ENCODE results near the gene B4GALT2. TPM values are rescaled to one million over a fixed set of nuclear protein-coding genes. Genes with fewer than 3 reads are reported as not detected.

B4GALT2 gene
- total RNA-seq, 6 experiments from 2014 or later: 87.8 to 107 (median 98.8) TPM

DNA sequence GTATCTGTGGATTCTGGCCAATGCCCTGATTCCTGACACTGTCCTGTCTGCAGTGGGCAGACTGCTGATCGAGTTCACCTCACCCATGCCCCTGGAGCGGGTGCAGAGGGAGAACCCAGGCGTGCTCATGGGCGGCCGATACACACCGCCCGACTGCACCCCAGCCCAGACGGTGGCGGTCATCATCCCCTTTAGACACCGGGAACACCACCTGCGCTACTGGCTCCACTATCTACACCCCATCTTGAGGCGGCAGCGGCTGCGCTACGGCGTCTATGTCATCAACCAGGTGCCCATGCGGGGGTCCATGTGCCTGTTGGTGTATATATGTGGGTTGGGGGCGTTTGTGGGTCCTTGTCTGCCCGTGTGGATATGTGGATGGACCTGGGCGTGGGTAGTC is 2.6 kb downstream of the B4GALT2 start:
- DNase-seq: no peak
- TF ChIP-seq, protein P1, sequence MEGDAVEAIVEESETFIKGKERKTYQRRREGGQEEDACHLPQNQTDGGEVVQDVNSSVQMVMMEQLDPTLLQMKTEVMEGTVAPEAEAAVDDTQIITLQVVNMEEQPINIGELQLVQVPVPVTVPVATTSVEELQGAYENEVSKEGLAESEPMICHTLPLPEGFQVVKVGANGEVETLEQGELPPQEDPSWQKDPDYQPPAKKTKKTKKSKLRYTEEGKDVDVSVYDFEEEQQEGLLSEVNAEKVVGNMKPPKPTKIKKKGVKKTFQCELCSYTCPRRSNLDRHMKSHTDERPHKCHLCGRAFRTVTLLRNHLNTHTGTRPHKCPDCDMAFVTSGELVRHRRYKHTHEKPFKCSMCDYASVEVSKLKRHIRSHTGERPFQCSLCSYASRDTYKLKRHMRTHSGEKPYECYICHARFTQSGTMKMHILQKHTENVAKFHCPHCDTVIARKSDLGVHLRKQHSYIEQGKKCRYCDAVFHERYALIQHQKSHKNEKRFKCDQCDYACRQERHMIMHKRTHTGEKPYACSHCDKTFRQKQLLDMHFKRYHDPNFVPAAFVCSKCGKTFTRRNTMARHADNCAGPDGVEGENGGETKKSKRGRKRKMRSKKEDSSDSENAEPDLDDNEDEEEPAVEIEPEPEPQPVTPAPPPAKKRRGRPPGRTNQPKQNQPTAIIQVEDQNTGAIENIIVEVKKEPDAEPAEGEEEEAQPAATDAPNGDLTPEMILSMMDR (IDR thresholded peaks at IDR 0.05): no peak
- Mint-ChIP-seq H3K4me1 (ENCODE audit: low read depth) (peaks cover 57% of the 10 kb centered on the region), H3K27ac (no peak overlapping the region), H3K9me3 (no peaks in the 10 kb centered on the region), H3K4me3 (no peak overlapping the region), H3K27me3 (ENCODE audit: insufficient read depth) (peaks cover 6% of the 10 kb centered on the region), H3K36me3 (ENCODE audit: low read depth) (peaks cover 48% of the 10 kb centered on the region)

DNA sequence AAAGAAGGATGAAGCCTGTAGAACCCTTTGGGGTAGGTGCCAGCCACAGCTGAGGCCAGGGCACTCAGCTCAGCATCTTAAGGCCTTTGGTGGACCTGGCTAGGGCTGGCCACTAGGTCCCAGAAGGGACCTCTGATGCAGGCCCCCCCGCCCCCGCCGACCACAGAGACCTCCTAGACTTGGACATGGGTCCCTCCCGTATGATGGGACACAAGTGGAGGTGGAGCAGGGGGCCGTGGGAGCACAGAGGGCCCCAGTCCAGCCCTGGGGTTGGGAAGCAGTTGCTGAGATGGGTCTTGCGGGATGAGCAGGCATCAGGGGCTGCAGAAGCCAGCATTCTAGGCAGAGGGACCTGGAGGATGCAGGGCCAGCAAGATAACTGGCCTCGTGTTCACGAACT is 3.2 kb downstream of the B4GALT2 start:
- Mint-ChIP-seq H3K9me3 (no peaks in the 10 kb centered on the region), H3K36me3 (ENCODE audit: low read depth) (peaks cover 42% of the 10 kb centered on the region), H3K4me1 (ENCODE audit: low read depth) (peaks cover 57% of the 10 kb centered on the region), H3K27ac (no peak overlapping the region), H3K27me3 (ENCODE audit: insufficient read depth) (peaks cover 6% of the 10 kb centered on the region), H3K4me3 (no peak overlapping the region)
- TF ChIP-seq, protein P1 (IDR thresholded peaks at IDR 0.05): no peak
- DNase-seq: no peak

DNA sequence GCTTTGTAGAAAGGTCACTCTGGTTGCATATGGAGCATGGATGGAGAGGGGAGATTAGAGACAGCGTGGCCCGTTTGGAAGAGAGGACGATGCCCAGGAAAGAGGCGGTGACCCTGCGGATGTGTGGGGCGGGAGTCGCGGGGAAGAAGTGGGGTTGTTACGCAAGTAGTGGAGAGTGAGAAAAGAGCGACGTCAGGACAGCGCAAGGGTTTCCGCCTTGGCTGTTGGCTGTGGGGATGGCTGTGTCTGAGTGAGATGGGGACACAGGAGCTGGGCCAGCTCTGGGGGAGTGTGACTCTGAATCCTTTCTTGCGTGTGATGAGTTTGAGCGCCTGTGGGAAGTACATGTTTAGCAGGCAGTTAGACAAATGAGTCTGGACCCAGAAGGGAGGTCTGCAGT is 3.8 kb downstream of the B4GALT2 start:
- H3K4me1 Mint-ChIP-seq (ENCODE audit: low read depth): peaks cover 55% of the 10 kb centered on the region
- TF ChIP-seq, protein P1 (IDR thresholded peaks at IDR 0.05): no peak
- no peaks in the 10 kb centered on the region for H3K9me3 Mint-ChIP-seq
- H3K4me3 Mint-ChIP-seq: no peak overlapping the region
- no peak overlapping the region for H3K27ac Mint-ChIP-seq
- no peak for DNase-seq
- peaks cover 6% of the 10 kb centered on the region for H3K27me3 Mint-ChIP-seq (ENCODE audit: insufficient read depth)
- peaks cover 36% of the 10 kb centered on the region for H3K36me3 Mint-ChIP-seq (ENCODE audit: low read depth)

DNA sequence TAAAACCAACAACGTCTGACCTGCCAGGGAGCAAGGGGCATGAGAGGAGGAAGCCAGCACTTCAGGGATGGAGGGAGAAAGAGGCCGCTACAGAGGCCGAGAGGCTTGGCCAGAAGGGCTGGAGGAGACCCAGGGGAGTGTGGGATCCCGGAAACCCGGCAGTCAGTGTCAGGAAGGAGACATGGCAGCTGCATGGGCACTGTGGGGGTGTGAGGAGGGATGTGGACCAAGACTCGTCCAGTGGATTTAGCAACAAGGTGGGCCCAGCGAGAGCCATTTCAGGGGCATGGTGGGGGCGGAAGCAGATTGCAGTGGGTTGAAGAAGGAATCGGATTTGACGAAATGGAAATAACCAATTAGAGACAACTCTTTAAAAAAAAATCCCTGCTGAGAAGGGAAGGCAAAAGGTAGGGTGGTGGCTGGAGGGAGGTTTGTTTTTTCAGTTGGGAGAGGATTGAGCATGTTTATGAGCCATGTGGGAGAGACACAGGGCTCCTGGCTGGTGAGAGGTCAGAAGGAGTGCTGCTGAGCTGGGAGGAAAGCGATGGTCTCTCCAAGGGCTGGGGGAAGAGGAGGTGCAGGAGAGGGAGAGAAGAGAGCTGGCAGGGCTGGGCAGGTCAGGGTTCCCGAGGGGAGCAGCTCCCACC is 4.4 kb downstream of the B4GALT2 start:
- TF ChIP-seq, protein P1 (IDR thresholded peaks at IDR 0.05): no peak
- peaks cover 49% of the 10 kb centered on the region for H3K4me1 Mint-ChIP-seq (ENCODE audit: low read depth)
- H3K36me3 Mint-ChIP-seq (ENCODE audit: low read depth): peaks cover 30% of the 10 kb centered on the region
- H3K27ac Mint-ChIP-seq: no peak overlapping the region
- H3K4me3 Mint-ChIP-seq: no peak overlapping the region
- H3K27me3 Mint-ChIP-seq (ENCODE audit: insufficient read depth): peaks cover 6% of the 10 kb centered on the region
- DNase-seq: no peak
- no peaks in the 10 kb centered on the region for H3K9me3 Mint-ChIP-seq

DNA sequence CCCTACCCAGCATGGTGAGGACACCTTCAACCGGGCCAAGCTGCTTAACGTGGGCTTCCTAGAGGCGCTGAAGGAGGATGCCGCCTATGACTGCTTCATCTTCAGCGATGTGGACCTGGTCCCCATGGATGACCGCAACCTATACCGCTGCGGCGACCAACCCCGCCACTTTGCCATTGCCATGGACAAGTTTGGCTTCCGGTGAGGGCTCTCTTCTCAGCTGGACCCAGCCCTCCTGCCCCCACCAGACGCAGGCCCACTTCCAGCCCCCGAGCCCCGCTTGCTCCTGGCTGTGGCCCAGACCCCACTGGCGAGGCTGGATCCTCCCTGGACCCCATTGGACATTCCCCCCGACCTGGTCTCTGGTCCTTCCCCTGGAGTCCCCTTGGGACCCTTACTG is 5.8 kb downstream of the B4GALT2 start:
- H3K27ac Mint-ChIP-seq: no peak overlapping the region
- H3K36me3 Mint-ChIP-seq (ENCODE audit: low read depth): peaks cover 30% of the 10 kb centered on the region
- DNase-seq: no peak
- TF ChIP-seq, protein P1 (IDR thresholded peaks at IDR 0.05): no peak
- peaks cover 45% of the 10 kb centered on the region for H3K4me1 Mint-ChIP-seq (ENCODE audit: low read depth)
- H3K9me3 Mint-ChIP-seq: no peaks in the 10 kb centered on the region
- H3K4me3 Mint-ChIP-seq: no peak overlapping the region
- peaks cover 4% of the 10 kb centered on the region for H3K27me3 Mint-ChIP-seq (ENCODE audit: insufficient read depth)

All from HFFc6 (cell line).